ENCODE measurements around the gene ABHD16B.

The ABHD16B gene

GRCh38 chr20:63829945-63830835 lies 31.1 kb upstream of the ABHD16B start:
- Histone ChIP-seq H3K27ac (peak overlapping the region in 1 of 2 donors; percentile 63), H3K4me3 (peak overlapping the region; percentile 88)
- TF ChIP-seq CTCF (IDR thresholded peaks at IDR 0.05), result no peak
- no peak for DNase-seq (ENCODE audit: low spot score)

GRCh38 chr20:63830841-63831588 lies 30.3 kb upstream of the ABHD16B start, which contains the start of gene ZBTB46:
ZBTB46 (minus strand) TSS chr20:63831264; CDS start chr20:63790757, 40,507 bp downstream.
- TF ChIP-seq CTCF (IDR thresholded peaks at IDR 0.05), result no peak
- H3K4me3 ChIP-seq, result peak within 1 kb of the TSS; percentile 88
- H3K27ac ChIP-seq, result peak within 1 kb of the TSS in 1 of 2 donors; percentile 79
- DNase-seq (ENCODE audit: low spot score), result no peak

GRCh38 chr20:63831646-63831992 lies 29.7 kb upstream of the ABHD16B start:
- no peak for DNase-seq (ENCODE audit: low spot score)
- Histone ChIP-seq H3K27ac (peak overlapping the region in 1 of 2 donors; percentile 79), H3K4me3 (peak overlapping the region; percentile 88)
- no peak for TF ChIP-seq CTCF (IDR thresholded peaks at IDR 0.05)

- DNase-seq (ENCODE audit: low spot score), result no peak
- TF ChIP-seq CTCF (IDR thresholded peaks at IDR 0.05), result no peak
- Histone ChIP-seq H3K4me3 (peak overlapping the region; percentile 88), H3K27ac (peak overlapping the region in 1 of 2 donors; percentile 79)
Observed at GRCh38 chr20:63831993-63832686, 29.2 kb upstream of the ABHD16B start.

GRCh38 chr20:63833776-63834490 lies 27.4 kb upstream of the ABHD16B start:
- TF ChIP-seq CTCF (IDR thresholded peaks at IDR 0.05), result no peak
- no peak for DNase-seq (ENCODE audit: low spot score)
- peak overlapping the region in 1 of 2 donors; percentile 91 for H3K27ac ChIP-seq
- H3K4me3 ChIP-seq, result no peak overlapping the region

GRCh38 chr20:63834491-63834880 lies 26.8 kb upstream of the ABHD16B start:
- Histone ChIP-seq H3K4me3 (peak overlapping the region; percentile 36), H3K27ac (peak overlapping the region; percentile 35 to 91)
- no peak for TF ChIP-seq CTCF (IDR thresholded peaks at IDR 0.05)
- no peak for DNase-seq (ENCODE audit: low spot score)

Measured in coronary artery (tissue), 2 donors.